Measurements from ENCODE around the gene PAIP1.
"Not testable (repeated sequence)": the region's sequence is repeated elsewhere in the genome, so short reads cannot be mapped to it uniquely, and the experiment has no call there.

The PAIP1 gene, protein sequence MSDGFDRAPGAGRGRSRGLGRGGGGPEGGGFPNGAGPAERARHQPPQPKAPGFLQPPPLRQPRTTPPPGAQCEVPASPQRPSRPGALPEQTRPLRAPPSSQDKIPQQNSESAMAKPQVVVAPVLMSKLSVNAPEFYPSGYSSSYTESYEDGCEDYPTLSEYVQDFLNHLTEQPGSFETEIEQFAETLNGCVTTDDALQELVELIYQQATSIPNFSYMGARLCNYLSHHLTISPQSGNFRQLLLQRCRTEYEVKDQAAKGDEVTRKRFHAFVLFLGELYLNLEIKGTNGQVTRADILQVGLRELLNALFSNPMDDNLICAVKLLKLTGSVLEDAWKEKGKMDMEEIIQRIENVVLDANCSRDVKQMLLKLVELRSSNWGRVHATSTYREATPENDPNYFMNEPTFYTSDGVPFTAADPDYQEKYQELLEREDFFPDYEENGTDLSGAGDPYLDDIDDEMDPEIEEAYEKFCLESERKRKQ

DNA sequence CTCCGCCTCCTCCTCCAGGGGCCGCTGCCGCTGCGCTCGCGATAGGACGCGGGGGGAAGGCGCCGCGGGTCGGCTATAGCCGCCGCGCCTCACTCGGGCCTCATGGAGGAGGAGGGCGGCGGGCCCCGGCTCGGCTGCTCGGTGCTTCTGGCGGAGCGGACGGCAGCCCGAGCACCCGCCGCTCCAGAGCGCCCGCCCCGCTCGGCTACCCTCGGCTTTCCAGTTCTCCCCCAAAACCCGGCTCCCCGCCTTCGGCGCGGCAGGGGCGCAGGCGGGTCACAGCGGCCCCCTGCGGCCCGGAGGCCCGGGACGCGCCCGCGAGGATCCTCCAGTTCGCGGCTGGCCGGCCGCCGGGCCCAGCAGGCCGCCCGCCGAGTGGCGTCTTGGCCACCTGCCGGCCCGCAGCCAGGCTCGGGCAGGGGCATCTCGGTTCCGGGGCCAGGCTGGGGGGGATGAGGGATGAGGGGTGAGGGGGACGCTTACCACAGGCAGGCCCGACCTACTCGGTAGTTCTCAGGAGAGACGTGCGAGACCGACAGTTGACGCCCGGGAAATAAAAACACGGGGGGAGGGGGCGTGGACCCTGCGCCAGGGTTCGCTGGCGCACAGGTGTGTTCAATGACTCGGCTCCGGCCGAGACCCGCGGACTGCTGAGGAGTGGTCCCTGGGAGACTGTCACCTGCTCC, at the start of gene PAIP1:
Gene PAIP1, minus strand, starts transcription at position 221 of the 686 bp plus-strand sequence. CDS start 231 bp downstream, outside the sequence.
- Mint-ChIP-seq H3K27ac (ENCODE audit: low read depth) (peak within 1 kb of the TSS; percentile 95), H3K4me1 (peaks cover 14% of the 10 kb centered on the region), H3K36me3 (ENCODE audit: insufficient read depth) (peaks cover 12% of the 10 kb centered on the region), H3K27me3 (no peaks in the 10 kb centered on the region), H3K4me3 (peak within 1 kb of the TSS; percentile 87), H3K9me3 (no peaks in the 10 kb centered on the region)
- DNase-seq (ENCODE audit: low spot score in 2 of 2): peak; percentile 64 to 80
- peak; percentile 75 for ATAC-seq (replicated peaks; ENCODE audit: extremely low read depth, poor library complexity, severe bottlenecking)

GRCh38 chr5:43606351-43606750, 49.5 kb upstream of the PAIP1 start:
- Mint-ChIP-seq H3K4me3 (no peak overlapping the region), H3K9me3 (no peaks in the 10 kb centered on the region), H3K27me3 (no peaks in the 10 kb centered on the region), H3K36me3 (ENCODE audit: insufficient read depth) (peaks cover 25% of the 10 kb centered on the region), H3K4me1 (peaks cover 65% of the 10 kb centered on the region), H3K27ac (ENCODE audit: low read depth) (peak overlapping the region; percentile 61)
- ATAC-seq (replicated peaks; ENCODE audit: extremely low read depth, poor library complexity, severe bottlenecking) (no peak), DNase-seq (ENCODE audit: low spot score in 2 of 2) (no peak)

DNA sequence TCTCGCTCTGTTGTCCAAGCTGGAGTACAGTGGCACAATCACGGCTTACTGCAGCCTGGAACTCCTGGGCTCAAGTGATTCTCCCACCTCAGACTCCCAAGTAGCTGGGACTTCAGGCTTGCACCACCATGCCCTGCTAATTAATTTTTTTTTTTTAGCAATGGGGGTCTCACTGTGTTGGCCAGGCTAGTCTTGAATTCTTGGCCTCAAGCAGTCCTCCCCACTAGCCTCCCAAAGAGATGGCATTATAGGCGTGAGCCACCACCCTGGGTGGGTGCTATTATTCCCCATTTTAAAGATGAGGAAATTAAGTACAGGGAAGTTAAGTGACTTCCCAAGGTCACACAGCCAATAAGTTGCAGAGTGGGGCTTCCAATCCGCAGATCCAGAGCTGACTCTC, 47.8 kb upstream of the PAIP1 start:
- Mint-ChIP-seq H3K36me3 (ENCODE audit: insufficient read depth) (peaks cover 21% of the 10 kb centered on the region), H3K4me3 (peak overlapping the region; percentile 100), H3K9me3 (no peaks in the 10 kb centered on the region), H3K27me3 (no peaks in the 10 kb centered on the region), H3K27ac (ENCODE audit: low read depth) (no peak overlapping the region), H3K4me1 (peaks cover 56% of the 10 kb centered on the region)
- DNase-seq (ENCODE audit: low spot score in 2 of 2) (no peak), ATAC-seq (replicated peaks; ENCODE audit: extremely low read depth, poor library complexity, severe bottlenecking) (no peak)

GRCh38 chr5:43603344-43604217, 46.7 kb upstream of the PAIP1 start:
- DNase-seq (ENCODE audit: low spot score in 2 of 2) (peak; percentile 55 to 64), ATAC-seq (replicated peaks; ENCODE audit: extremely low read depth, poor library complexity, severe bottlenecking) (peak; percentile 79)
- Mint-ChIP-seq H3K27me3 (no peaks in the 10 kb centered on the region), H3K9me3 (no peaks in the 10 kb centered on the region), H3K4me3 (peak overlapping the region; percentile 100), H3K27ac (ENCODE audit: low read depth) (peak overlapping the region; percentile 99), H3K36me3 (ENCODE audit: insufficient read depth) (peaks cover 21% of the 10 kb centered on the region), H3K4me1 (peaks cover 49% of the 10 kb centered on the region)

GRCh38 chr5:43602461-43603343, 45.8 kb upstream of the PAIP1 start, which contains the start of gene NNT:
NNT (plus strand) TSS chr5:43603180; CDS start chr5:43609196, 6,016 bp downstream.
- Mint-ChIP-seq H3K4me1 (peaks cover 49% of the 10 kb centered on the region), H3K4me3 (peak within 1 kb of the TSS; percentile 100), H3K36me3 (ENCODE audit: insufficient read depth) (peaks cover 22% of the 10 kb centered on the region), H3K9me3 (no peaks in the 10 kb centered on the region), H3K27ac (ENCODE audit: low read depth) (peak within 1 kb of the TSS; percentile 99), H3K27me3 (no peaks in the 10 kb centered on the region)
- peak; percentile 54 for DNase-seq (ENCODE audit: low spot score in 2 of 2)
- peak; percentile 81 for ATAC-seq (replicated peaks; ENCODE audit: extremely low read depth, poor library complexity, severe bottlenecking)

GRCh38 chr5:43601454-43602260, 44.8 kb upstream of the PAIP1 start:
- H3K9me3 Mint-ChIP-seq: no peaks in the 10 kb centered on the region
- ATAC-seq (replicated peaks; ENCODE audit: extremely low read depth, poor library complexity, severe bottlenecking) (no peak), DNase-seq (ENCODE audit: low spot score in 2 of 2) (no peak)
- H3K4me3 Mint-ChIP-seq: peak overlapping the region; percentile 100
- H3K27ac Mint-ChIP-seq (ENCODE audit: low read depth): peak overlapping the region; percentile 99
- H3K27me3 Mint-ChIP-seq: no peaks in the 10 kb centered on the region
- peaks cover 20% of the 10 kb centered on the region for H3K36me3 Mint-ChIP-seq (ENCODE audit: insufficient read depth)
- H3K4me1 Mint-ChIP-seq: peaks cover 44% of the 10 kb centered on the region

- H3K9me3 Mint-ChIP-seq; H3K27me3 Mint-ChIP-seq; DNase-seq (ENCODE audit: low spot score in 2 of 2); ATAC-seq (replicated peaks; ENCODE audit: extremely low read depth, poor library complexity, severe bottlenecking); H3K27ac Mint-ChIP-seq (ENCODE audit: low read depth); H3K4me3 Mint-ChIP-seq: not testable (repeated sequence)
- peaks cover 26% of the 10 kb centered on the region for H3K4me1 Mint-ChIP-seq
- H3K36me3 Mint-ChIP-seq (ENCODE audit: insufficient read depth): peaks cover 17% of the 10 kb centered on the region
Measured at GRCh38 chr5:43598927-43599326, 42.0 kb upstream of the PAIP1 start.

DNA sequence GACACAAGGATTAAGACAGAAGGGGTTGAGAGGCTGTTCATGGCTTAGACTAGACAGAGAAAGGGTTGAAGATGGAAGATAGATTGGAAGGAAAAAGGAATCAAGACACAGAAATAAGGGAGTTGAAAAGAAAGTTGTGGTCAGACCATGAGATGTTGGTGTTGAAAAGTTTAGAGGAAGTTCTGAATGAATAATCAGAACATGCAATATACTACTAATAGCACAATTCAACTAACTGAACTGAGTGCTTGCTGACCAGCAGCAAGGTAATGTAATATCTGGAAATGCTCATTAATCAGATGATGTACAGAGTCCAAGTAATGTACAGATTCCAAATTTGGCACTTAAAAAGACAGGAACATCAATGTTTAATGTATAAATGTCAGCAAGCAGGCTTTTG, 35.5 kb upstream of the PAIP1 start:
- Mint-ChIP-seq H3K36me3 (ENCODE audit: insufficient read depth) (peaks cover 1% of the 10 kb centered on the region), H3K4me1 (no peaks in the 10 kb centered on the region), H3K4me3 (no peak overlapping the region), H3K27ac (ENCODE audit: low read depth) (no peak overlapping the region), H3K9me3 (no peaks in the 10 kb centered on the region), H3K27me3 (no peaks in the 10 kb centered on the region)
- ATAC-seq (replicated peaks; ENCODE audit: extremely low read depth, poor library complexity, severe bottlenecking) (no peak), DNase-seq (ENCODE audit: low spot score in 2 of 2) (no peak)

DNA sequence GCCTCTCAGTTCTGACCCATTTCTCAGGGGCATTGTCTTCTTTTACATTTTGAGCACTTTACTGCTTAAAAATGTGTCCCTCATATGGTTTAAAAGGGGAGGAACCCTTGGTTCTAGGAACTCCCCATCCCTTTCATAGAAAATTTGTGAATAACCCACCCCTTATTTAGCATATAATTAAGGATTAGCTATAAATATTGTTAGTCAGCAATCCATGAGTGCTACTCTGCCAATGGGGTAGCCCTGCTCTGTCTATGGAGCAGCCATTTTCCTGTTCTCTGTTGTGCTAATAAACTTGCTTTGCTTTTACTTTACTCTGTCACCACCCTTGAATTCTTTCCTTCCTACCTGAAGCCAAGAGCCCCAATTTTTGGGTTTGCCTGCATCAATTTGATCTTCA, 33.8 kb upstream of the PAIP1 start:
- Mint-ChIP-seq H3K27me3 (no peaks in the 10 kb centered on the region), H3K4me3 (no peak overlapping the region), H3K4me1 (no peaks in the 10 kb centered on the region), H3K36me3 (ENCODE audit: insufficient read depth) (no peaks in the 10 kb centered on the region), H3K27ac (ENCODE audit: low read depth) (no peak overlapping the region), H3K9me3 (no peaks in the 10 kb centered on the region)
- no peak for ATAC-seq (replicated peaks; ENCODE audit: extremely low read depth, poor library complexity, severe bottlenecking)
- no peak for DNase-seq (ENCODE audit: low spot score in 2 of 2)

DNA sequence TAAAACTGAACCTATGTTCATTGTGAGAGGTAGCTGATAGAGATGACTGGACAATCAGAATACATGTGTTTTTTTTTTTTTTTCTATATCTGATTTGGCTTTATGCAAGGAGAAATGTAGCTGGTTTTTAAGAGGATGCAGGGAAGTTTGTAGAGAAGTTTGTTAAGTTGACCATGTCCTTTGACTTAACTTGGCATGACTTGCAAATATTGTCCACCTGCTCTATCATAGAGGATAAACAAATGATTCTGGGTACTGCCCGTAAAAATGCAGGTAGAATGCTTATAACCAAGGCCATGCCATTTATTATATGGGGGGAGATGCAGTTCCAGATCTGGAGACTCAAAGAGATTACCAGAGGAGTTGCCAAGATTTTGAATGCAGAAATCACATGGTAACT, 32.4 kb upstream of the PAIP1 start:
- H3K4me1 Mint-ChIP-seq: no peaks in the 10 kb centered on the region
- no peak overlapping the region for H3K4me3 Mint-ChIP-seq
- no peaks in the 10 kb centered on the region for H3K27me3 Mint-ChIP-seq

DNA sequence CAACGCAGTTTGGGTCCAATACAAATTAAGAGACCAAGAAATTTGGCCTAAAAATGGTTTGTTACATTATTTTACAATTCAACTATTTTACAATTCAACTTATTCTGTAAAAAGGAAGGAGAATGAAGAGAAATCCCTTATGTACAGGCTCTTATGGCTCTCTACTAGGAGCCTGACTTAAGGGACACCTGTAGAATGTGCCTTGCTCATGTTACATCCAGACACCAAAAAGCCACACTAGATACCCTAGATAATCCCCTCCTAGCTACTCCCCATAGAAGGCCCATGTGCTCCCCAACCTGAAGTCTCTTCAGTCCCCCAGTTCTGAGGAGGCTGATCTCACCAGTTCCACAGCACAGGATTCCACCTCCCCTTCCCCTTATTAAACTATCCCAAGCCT, 32.0 kb upstream of the PAIP1 start:
- Mint-ChIP-seq H3K27me3 (no peaks in the 10 kb centered on the region), H3K9me3 (no peaks in the 10 kb centered on the region), H3K27ac (ENCODE audit: low read depth) (no peak overlapping the region), H3K4me1 (no peaks in the 10 kb centered on the region), H3K4me3 (no peak overlapping the region), H3K36me3 (ENCODE audit: insufficient read depth) (no peaks in the 10 kb centered on the region)
- DNase-seq (ENCODE audit: low spot score in 2 of 2) (no peak), ATAC-seq (replicated peaks; ENCODE audit: extremely low read depth, poor library complexity, severe bottlenecking) (no peak)

More for the DNA sequence above, 32.4 kb upstream of the PAIP1 start:
- Mint-ChIP-seq H3K9me3 (no peaks in the 10 kb centered on the region), H3K36me3 (ENCODE audit: insufficient read depth) (no peaks in the 10 kb centered on the region), H3K27ac (ENCODE audit: low read depth) (no peak overlapping the region)
- ATAC-seq (replicated peaks; ENCODE audit: extremely low read depth, poor library complexity, severe bottlenecking) (no peak), DNase-seq (ENCODE audit: low spot score in 2 of 2) (no peak)
